Neural cell (in vitro differentiated cells): ENCODE measurements around the gene CAPN15.

Experiments
- CTCF ChIP-seq: fragments of 450-650 bp; IDR thresholded peaks from 2 replicates; pipeline ENCODE4 v1.5.1; 2014; ENCODE audit warnings: antibody characterized with exemption, mild to moderate bottlenecking, moderate library complexity; ENCODE audit not compliant: poor library complexity, severe bottlenecking
- EP300 ChIP-seq: fragments of 450-650 bp; conservative IDR thresholded peaks from 2 replicates; pipeline ENCODE4 v1.6.1; 2014; ENCODE audit warnings: antibody characterized with exemption, mild to moderate bottlenecking, moderate library complexity; ENCODE audit not compliant: poor library complexity, severe bottlenecking
- POLR2AphosphoS5 ChIP-seq: IDR thresholded peaks from 2 replicates; pipeline ENCODE4 v1.6.1; 2012

GRCh38 chr16:555528-556473 lies 28.3 kb downstream of the CAPN15 start:
- TF ChIP-seq CTCF (no peak), EP300 (no peak), POLR2AphosphoS5 (no peak)
